HL-60 (cell line): ENCODE data around the gene MYH11.

Experiments used
- DNase-seq, 2 experiments: peaks; one replicate each; pipeline ENCODE4 v3.0.0-alpha.2; 2010 to 2020; ENCODE audit warnings: low read depth in 1 of 2, low spot score in 1 of 2
- H3K27ac ChIP-seq: fragments of 250-450 bp; sonication (Bioruptor Pico); replicated peaks from 2 replicates; pipeline ENCODE4 v1.5.1; 2020; ENCODE audit warnings: mild to moderate bottlenecking, moderate library complexity
- H3K27me3 ChIP-seq: fragments of 250-450 bp; sonication (Bioruptor Pico); 2 replicates; pipeline ENCODE4 v1.5.1; 2021; ENCODE audit warnings: mild to moderate bottlenecking, moderate library complexity; ENCODE audit not compliant: insufficient read depth, poor library complexity, severe bottlenecking
- H3K4me3 ChIP-seq: replicated peaks from 2 replicates; pipeline ENCODE4 v1.5.1; 2011; ENCODE audit warnings: mild to moderate bottlenecking, control low read depth, low read length; ENCODE audit not compliant: insufficient read depth
- GABPA ChIP-seq: IDR thresholded peaks from 2 replicates; pipeline ENCODE4 v1.6.1; 2012; ENCODE audit warnings: low read depth
- POLR2AphosphoS5 ChIP-seq: IDR thresholded peaks from 2 replicates; pipeline ENCODE4 v1.6.1; 2012; ENCODE audit warnings: low read depth
- REST ChIP-seq: IDR thresholded peaks from 2 replicates; pipeline ENCODE4 v1.6.1; 2012; ENCODE audit warnings: low read depth; ENCODE audit not compliant: insufficient replicate concordance
- SPI1 ChIP-seq: IDR thresholded peaks from 2 replicates; pipeline ENCODE4 v1.6.1; 2012; ENCODE audit warnings: low read depth, mild to moderate bottlenecking, borderline replicate concordance
- TF ChIP-seq, protein P1 (sequence below): IDR thresholded peaks from one replicate; pipeline ENCODE4 v1.5.1; 2011; ENCODE audit warnings: low read length, control low read depth, inconsistent platforms; ENCODE audit not compliant: insufficient read depth

MYH11 gene

DNA sequence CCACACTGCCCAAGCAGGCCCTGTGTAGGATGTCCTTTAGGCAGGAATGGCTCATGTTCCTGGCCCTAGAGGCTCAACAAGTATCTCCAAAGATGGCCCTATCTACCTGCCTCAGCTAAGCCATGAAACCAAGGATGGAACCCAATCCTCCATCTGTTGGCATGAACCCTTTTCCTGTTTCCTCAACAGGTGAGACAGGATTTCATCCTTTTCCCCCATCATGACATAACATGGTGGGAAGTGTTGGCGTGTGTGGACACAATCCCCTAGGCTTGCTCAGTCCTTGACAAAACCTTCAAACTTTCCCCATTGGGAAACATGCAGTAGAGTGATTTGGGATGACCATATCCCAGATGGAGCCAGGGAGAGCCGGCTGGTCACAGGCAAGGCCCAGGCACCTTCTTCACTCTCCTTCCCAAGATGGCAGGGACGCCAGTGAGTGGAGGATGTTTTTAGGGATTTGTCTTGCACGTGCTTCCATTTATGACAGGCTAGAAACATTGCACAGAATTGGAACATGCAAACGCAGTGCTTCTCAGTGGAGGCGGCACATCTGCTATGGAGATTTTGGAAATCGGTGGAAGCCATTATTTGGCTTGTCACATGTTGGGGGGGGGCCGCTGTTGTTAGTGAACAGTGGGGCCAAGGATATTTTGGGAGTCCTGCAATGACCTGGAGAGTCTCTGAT, 77.0 kb downstream of the MYH11 start:
- H3K4me3 ChIP-seq = no peak overlapping the region
- TF ChIP-seq REST (no peak), GABPA (no peak), POLR2AphosphoS5 (no peak), SPI1 (no peak)
- TF ChIP-seq, protein P1, sequence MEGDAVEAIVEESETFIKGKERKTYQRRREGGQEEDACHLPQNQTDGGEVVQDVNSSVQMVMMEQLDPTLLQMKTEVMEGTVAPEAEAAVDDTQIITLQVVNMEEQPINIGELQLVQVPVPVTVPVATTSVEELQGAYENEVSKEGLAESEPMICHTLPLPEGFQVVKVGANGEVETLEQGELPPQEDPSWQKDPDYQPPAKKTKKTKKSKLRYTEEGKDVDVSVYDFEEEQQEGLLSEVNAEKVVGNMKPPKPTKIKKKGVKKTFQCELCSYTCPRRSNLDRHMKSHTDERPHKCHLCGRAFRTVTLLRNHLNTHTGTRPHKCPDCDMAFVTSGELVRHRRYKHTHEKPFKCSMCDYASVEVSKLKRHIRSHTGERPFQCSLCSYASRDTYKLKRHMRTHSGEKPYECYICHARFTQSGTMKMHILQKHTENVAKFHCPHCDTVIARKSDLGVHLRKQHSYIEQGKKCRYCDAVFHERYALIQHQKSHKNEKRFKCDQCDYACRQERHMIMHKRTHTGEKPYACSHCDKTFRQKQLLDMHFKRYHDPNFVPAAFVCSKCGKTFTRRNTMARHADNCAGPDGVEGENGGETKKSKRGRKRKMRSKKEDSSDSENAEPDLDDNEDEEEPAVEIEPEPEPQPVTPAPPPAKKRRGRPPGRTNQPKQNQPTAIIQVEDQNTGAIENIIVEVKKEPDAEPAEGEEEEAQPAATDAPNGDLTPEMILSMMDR = no peak
- no peaks in the 10 kb centered on the region for H3K27me3 ChIP-seq
- H3K27ac ChIP-seq = no peak overlapping the region
- DNase-seq = no peak

GRCh38 chr16:15778999-15779614, 77.7 kb downstream of the MYH11 start:
- Histone ChIP-seq H3K4me3 (no peak overlapping the region), H3K27ac (no peak overlapping the region), H3K27me3 (no peaks in the 10 kb centered on the region)
- TF ChIP-seq, protein P1 = no peak
- TF ChIP-seq REST (no peak), POLR2AphosphoS5 (no peak), SPI1 (no peak), GABPA (no peak)
- DNase-seq = no peak

- Histone ChIP-seq H3K27ac (no peak overlapping the region), H3K4me3 (no peak overlapping the region), H3K27me3 (no peaks in the 10 kb centered on the region)
- no peak for DNase-seq
- TF ChIP-seq SPI1 (no peak), POLR2AphosphoS5 (no peak), GABPA (no peak), REST (no peak)
- TF ChIP-seq, protein P1 = no peak
Measured at GRCh38 chr16:15778204-15778743, 78.6 kb downstream of the MYH11 start.
